IMR-90 (cell line): ENCODE results near the gene DNAJC6.
"Not testable (repeated sequence)": the region's sequence is repeated elsewhere in the genome, so short reads cannot be mapped to it uniquely, and the experiment has no call there.

Experiments used
- CEBPB ChIP-seq: IDR thresholded peaks from 2 replicates; pipeline ENCODE4 v1.6.1; 2012; ENCODE audit warnings: low read depth, low read length, improper control_type of control experiment
- CHD1 ChIP-seq: IDR thresholded peaks from 2 replicates; pipeline ENCODE4 v1.6.1; 2012; ENCODE audit warnings: low read depth, low read length, improper control_type of control experiment
- FOS ChIP-seq: fragments of 150-350 bp; IDR thresholded peaks from 2 replicates; pipeline ENCODE4 v1.6.1; 2016; ENCODE audit warnings: low read depth, low read length
- MAFK ChIP-seq: IDR thresholded peaks from 2 replicates; pipeline ENCODE4 v1.6.1; 2012; ENCODE audit warnings: low read depth, low read length, improper control_type of control experiment
- MXI1 ChIP-seq: IDR thresholded peaks from 2 replicates; pipeline ENCODE4 v1.6.1; 2012; ENCODE audit warnings: low read depth, mild to moderate bottlenecking, low read length, moderate library complexity, borderline replicate concordance
- NFE2L2 ChIP-seq: fragments of 150-350 bp; IDR thresholded peaks from 2 replicates; pipeline ENCODE4 v1.6.1; 2016; ENCODE audit warnings: low read depth, mild to moderate bottlenecking, low read length
- POLR2A ChIP-seq: IDR thresholded peaks from 2 replicates; pipeline ENCODE4 v1.6.1; 2012; ENCODE audit warnings: mild to moderate bottlenecking, low read depth, low read length
- RAD21 ChIP-seq: IDR thresholded peaks from 2 replicates; pipeline ENCODE4 v1.6.1; 2012; ENCODE audit warnings: low read length, improper control_type of control experiment
- RCOR1 ChIP-seq: IDR thresholded peaks from 2 replicates; pipeline ENCODE4 v1.6.1; 2012; ENCODE audit warnings: mild to moderate bottlenecking, low read length, improper control_type of control experiment; ENCODE audit not compliant: insufficient replicate concordance
- RFX5 ChIP-seq: IDR thresholded peaks from 2 replicates; pipeline ENCODE4 v1.8.0; 2012; ENCODE audit warnings: low read depth, mild to moderate bottlenecking, low read length, moderate library complexity
- SMC3 ChIP-seq: fragments of 150-350 bp; IDR thresholded peaks from 2 replicates; pipeline ENCODE4 v1.6.1; 2016; ENCODE audit warnings: low read depth, mild to moderate bottlenecking, antibody characterized with exemption, low read length, moderate library complexity
- TF ChIP-seq, protein P1 (sequence below): conservative IDR thresholded peaks from 2 replicates; pipeline ENCODE4 v1.5.1; 2012; ENCODE audit warnings: mild to moderate bottlenecking, low read depth, low read length, improper control_type of control experiment
- TF ChIP-seq, protein P2 (sequence below): fragments of 150-350 bp; IDR thresholded peaks from 2 replicates; pipeline ENCODE4 v1.6.1; 2017; ENCODE audit warnings: mild to moderate bottlenecking, antibody characterized with exemption, low read length, low read depth
- TF ChIP-seq, protein P3 (sequence below): fragments of 150-350 bp; IDR thresholded peaks from 2 replicates; pipeline ENCODE4 v1.6.1; 2016; ENCODE audit warnings: low read depth, mild to moderate bottlenecking, low read length, moderate library complexity, borderline replicate concordance

DNA sequence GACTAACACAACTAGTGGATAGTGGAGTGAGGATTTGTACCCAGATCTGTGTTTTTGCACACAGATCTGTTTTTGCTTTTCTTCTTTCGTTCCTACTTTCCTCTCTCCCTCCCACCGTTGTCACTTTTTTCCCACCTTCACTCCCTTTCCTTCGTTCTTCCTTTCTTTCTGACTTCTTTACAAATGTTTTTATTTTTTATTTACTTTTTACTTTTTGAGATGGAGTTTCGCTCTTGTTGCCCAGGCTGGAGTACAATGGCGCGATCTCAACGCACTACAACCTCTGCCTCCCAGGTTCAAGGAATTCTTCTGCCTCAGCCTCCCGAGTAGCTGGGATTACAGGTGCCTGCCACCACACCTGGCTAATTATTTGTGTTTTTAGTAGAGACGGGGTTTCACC is 17.5 kb upstream of the DNAJC6 start:
- TF ChIP-seq, protein P1, sequence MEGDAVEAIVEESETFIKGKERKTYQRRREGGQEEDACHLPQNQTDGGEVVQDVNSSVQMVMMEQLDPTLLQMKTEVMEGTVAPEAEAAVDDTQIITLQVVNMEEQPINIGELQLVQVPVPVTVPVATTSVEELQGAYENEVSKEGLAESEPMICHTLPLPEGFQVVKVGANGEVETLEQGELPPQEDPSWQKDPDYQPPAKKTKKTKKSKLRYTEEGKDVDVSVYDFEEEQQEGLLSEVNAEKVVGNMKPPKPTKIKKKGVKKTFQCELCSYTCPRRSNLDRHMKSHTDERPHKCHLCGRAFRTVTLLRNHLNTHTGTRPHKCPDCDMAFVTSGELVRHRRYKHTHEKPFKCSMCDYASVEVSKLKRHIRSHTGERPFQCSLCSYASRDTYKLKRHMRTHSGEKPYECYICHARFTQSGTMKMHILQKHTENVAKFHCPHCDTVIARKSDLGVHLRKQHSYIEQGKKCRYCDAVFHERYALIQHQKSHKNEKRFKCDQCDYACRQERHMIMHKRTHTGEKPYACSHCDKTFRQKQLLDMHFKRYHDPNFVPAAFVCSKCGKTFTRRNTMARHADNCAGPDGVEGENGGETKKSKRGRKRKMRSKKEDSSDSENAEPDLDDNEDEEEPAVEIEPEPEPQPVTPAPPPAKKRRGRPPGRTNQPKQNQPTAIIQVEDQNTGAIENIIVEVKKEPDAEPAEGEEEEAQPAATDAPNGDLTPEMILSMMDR: not testable (repeated sequence)
- TF ChIP-seq POLR2A, MAFK, RFX5, RAD21, FOS, MXI1, CEBPB, RCOR1, SMC3, CHD1, NFE2L2: not testable (repeated sequence)
- TF ChIP-seq, protein P2, sequence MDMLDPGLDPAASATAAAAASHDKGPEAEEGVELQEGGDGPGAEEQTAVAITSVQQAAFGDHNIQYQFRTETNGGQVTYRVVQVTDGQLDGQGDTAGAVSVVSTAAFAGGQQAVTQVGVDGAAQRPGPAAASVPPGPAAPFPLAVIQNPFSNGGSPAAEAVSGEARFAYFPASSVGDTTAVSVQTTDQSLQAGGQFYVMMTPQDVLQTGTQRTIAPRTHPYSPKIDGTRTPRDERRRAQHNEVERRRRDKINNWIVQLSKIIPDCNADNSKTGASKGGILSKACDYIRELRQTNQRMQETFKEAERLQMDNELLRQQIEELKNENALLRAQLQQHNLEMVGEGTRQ: not testable (repeated sequence)
- TF ChIP-seq, protein P3, sequence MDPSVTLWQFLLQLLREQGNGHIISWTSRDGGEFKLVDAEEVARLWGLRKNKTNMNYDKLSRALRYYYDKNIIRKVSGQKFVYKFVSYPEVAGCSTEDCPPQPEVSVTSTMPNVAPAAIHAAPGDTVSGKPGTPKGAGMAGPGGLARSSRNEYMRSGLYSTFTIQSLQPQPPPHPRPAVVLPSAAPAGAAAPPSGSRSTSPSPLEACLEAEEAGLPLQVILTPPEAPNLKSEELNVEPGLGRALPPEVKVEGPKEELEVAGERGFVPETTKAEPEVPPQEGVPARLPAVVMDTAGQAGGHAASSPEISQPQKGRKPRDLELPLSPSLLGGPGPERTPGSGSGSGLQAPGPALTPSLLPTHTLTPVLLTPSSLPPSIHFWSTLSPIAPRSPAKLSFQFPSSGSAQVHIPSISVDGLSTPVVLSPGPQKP: not testable (repeated sequence)
